Loucy (cell line): ENCODE data around the gene IL17D.

Experiments
- H2AFZ ChIP-seq: fragments of 200-600 bp; sonication (generic); 2 replicates; pipeline ENCODE4 v1.6.0; 2016; ENCODE audit warnings: antibody characterized with exemption, mild to moderate bottlenecking, low read length, moderate library complexity
- H3F3A ChIP-seq: fragments of 200-600 bp; 2 replicates; pipeline ENCODE4 v1.6.0; 2016; ENCODE audit warnings: antibody characterized with exemption, low read depth, mild to moderate bottlenecking
- H3K27me3 ChIP-seq: fragments of 200-600 bp; sonication (generic); 2 replicates; pipeline ENCODE4 v1.6.1; 2014; ENCODE audit warnings: low read length, mild to moderate bottlenecking; ENCODE audit not compliant: insufficient read depth, poor library complexity, severe bottlenecking
- H3K36me3 ChIP-seq: fragments of 200-600 bp; sonication (generic); 2 replicates; pipeline ENCODE4 v1.6.1; 2016; ENCODE audit warnings: low read length; ENCODE audit not compliant: insufficient read depth
- H3K4me1 ChIP-seq: fragments of 200-600 bp; sonication (generic); 2 replicates; pipeline ENCODE4 v1.5.1; 2014; ENCODE audit warnings: low read length, mild to moderate bottlenecking; ENCODE audit not compliant: insufficient read depth, poor library complexity, severe bottlenecking
- H3K4me2 ChIP-seq: fragments of 200-600 bp; sonication (generic); 2 replicates; pipeline ENCODE4 v1.6.0; 2014; ENCODE audit warnings: antibody characterized with exemption, low read length, low read depth, mild to moderate bottlenecking; ENCODE audit not compliant: poor library complexity, severe bottlenecking
- H3K4me3 ChIP-seq: fragments of 200-600 bp; sonication (generic); 2 replicates; pipeline ENCODE4 v1.5.1; 2014; ENCODE audit warnings: low read length, mild to moderate bottlenecking, mixed read lengths; ENCODE audit not compliant: poor library complexity, severe bottlenecking
- H3K79me2 ChIP-seq: fragments of 200-600 bp; sonication (generic); 2 replicates; pipeline ENCODE4 v1.6.1; 2014; ENCODE audit warnings: low read length; ENCODE audit not compliant: insufficient read depth
- H3K9ac ChIP-seq: fragments of 200-600 bp; sonication (generic); 2 replicates; pipeline ENCODE4 v1.6.0; 2014; ENCODE audit warnings: mild to moderate bottlenecking, low read depth, low read length, moderate library complexity; ENCODE audit not compliant: poor library complexity, severe bottlenecking
- H3K9me2 ChIP-seq: fragments of 200-600 bp; sonication (generic); replicated peaks from 2 replicates; pipeline ENCODE4 v1.6.1; 2016; ENCODE audit warnings: low read depth, low read length, mixed read lengths
- H3K9me3 ChIP-seq: fragments of 200-600 bp; sonication (generic); 2 replicates; pipeline ENCODE4 v1.6.1; 2014; ENCODE audit warnings: mild to moderate bottlenecking, antibody characterized with exemption, low read length, low read depth; ENCODE audit not compliant: insufficient read depth
- H4K20me1 ChIP-seq: fragments of 200-600 bp; sonication (generic); 2 replicates; pipeline ENCODE4 v1.6.0; 2014; ENCODE audit warnings: antibody characterized with exemption, low read length, mild to moderate bottlenecking; ENCODE audit not compliant: insufficient read depth, poor library complexity, severe bottlenecking
- EZH2phosphoT487 ChIP-seq: fragments of 200-600 bp; IDR thresholded peaks from 2 replicates; pipeline ENCODE4 v1.6.1; 2018; ENCODE audit warnings: antibody characterized with exemption, mild to moderate bottlenecking, moderate library complexity, borderline replicate concordance
- TF ChIP-seq, protein P1 (sequence below): fragments of 200-600 bp; sonication (generic); conservative IDR thresholded peaks from 2 replicates; pipeline ENCODE4 v1.5.1; 2014; ENCODE audit warnings: mild to moderate bottlenecking, antibody characterized with exemption, low read length

IL17D gene

DNA sequence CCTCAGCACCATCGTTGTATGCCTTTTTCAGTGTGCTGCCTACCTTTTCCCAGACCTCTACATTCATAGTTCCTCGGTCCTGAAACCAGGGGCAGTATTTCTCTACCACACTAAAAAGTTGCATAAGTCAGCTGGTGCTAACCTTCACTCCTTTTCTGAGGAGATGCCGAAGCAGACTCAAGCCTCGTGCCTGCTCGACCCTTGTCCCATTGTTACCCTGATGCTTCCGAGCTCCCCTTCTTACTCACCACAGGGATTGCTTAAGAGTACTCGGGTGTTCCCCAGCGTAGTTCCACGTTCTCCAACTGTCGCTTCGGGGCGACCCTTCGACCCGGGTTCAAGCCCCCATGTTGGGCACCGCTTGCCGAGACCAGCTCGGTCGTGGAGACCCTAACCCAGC lies 19.0 kb upstream of the IL17D start:
- H3K9ac ChIP-seq = no peak overlapping the region
- TF ChIP-seq, protein P1, sequence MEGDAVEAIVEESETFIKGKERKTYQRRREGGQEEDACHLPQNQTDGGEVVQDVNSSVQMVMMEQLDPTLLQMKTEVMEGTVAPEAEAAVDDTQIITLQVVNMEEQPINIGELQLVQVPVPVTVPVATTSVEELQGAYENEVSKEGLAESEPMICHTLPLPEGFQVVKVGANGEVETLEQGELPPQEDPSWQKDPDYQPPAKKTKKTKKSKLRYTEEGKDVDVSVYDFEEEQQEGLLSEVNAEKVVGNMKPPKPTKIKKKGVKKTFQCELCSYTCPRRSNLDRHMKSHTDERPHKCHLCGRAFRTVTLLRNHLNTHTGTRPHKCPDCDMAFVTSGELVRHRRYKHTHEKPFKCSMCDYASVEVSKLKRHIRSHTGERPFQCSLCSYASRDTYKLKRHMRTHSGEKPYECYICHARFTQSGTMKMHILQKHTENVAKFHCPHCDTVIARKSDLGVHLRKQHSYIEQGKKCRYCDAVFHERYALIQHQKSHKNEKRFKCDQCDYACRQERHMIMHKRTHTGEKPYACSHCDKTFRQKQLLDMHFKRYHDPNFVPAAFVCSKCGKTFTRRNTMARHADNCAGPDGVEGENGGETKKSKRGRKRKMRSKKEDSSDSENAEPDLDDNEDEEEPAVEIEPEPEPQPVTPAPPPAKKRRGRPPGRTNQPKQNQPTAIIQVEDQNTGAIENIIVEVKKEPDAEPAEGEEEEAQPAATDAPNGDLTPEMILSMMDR = no peak
- no peak for TF ChIP-seq EZH2phosphoT487

DNA sequence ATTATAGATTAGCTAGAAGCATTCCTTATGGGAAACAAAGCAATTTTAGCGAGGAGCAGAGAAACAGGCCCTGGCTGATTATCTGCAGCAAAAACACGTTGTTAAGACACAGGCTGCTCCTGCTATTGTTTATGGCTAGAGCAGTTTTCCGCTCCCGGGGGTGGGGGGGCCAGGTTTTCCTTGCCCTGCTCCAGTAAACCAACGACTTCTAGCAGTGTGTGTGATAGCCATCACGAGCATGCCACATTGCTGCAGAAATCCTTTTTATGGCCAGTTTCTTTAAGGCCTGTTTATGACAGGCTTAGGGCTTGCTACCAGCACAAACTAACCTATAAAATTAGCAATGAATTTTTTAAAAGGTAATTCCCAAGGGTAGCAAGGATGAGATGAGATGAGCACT lies 18.4 kb upstream of the IL17D start:
- no peaks in the 10 kb centered on the region for H3K27me3 ChIP-seq
- no peak overlapping the region for H3K4me2 ChIP-seq
- H4K20me1 ChIP-seq = no peaks in the 10 kb centered on the region
- no peak overlapping the region for H3K4me3 ChIP-seq
- H2AFZ ChIP-seq = no peak overlapping the region
- H3K9me3 ChIP-seq = no peaks in the 10 kb centered on the region
- no peaks in the 10 kb centered on the region for H3K79me2 ChIP-seq
- H3K9me2 ChIP-seq = no peaks in the 10 kb centered on the region
- no peak overlapping the region for H3K9ac ChIP-seq
- H3K36me3 ChIP-seq = no peaks in the 10 kb centered on the region
- TF ChIP-seq, protein P1 = no peak
- no peak for TF ChIP-seq EZH2phosphoT487
- H3K4me1 ChIP-seq = no peaks in the 10 kb centered on the region
- no peaks in the 10 kb centered on the region for H3F3A ChIP-seq

More for the DNA sequence above, 19.0 kb upstream of the IL17D start:
- no peaks in the 10 kb centered on the region for H3K4me1 ChIP-seq
- no peak overlapping the region for H3K4me3 ChIP-seq
- no peaks in the 10 kb centered on the region for H3K27me3 ChIP-seq
- H3K9me3 ChIP-seq = no peaks in the 10 kb centered on the region
- H3F3A ChIP-seq = no peaks in the 10 kb centered on the region
- H3K9me2 ChIP-seq = no peaks in the 10 kb centered on the region
- no peaks in the 10 kb centered on the region for H3K36me3 ChIP-seq
- H3K79me2 ChIP-seq = no peaks in the 10 kb centered on the region
- H4K20me1 ChIP-seq = no peaks in the 10 kb centered on the region
- no peak overlapping the region for H3K4me2 ChIP-seq
- H2AFZ ChIP-seq = no peak overlapping the region

DNA sequence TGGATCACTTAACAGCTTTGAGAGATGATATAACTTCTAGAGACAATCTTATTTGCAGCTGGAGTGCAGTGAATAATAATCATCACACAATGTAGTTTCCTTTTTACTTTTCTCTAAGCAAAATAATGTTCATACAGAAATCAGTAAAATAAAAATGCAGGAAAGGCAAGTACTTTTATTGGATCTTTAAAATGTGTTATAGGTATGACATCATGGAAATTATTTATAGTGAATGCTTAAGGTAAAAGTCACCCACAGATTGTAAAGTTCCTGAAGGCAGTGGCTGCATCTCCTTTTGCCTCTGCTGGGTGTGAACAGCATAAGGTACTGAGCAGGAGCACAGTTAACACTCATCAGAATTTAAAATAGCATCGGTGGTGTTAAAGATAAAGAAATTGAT lies 17.3 kb upstream of the IL17D start:
- TF ChIP-seq EZH2phosphoT487 = no peak
- TF ChIP-seq, protein P1 = no peak
- H3K27me3 ChIP-seq = no peaks in the 10 kb centered on the region
- H3K4me1 ChIP-seq = no peaks in the 10 kb centered on the region
- H3K4me3 ChIP-seq = no peak overlapping the region
- no peaks in the 10 kb centered on the region for H3K79me2 ChIP-seq
- no peak overlapping the region for H3K9ac ChIP-seq
- H2AFZ ChIP-seq = no peak overlapping the region
- no peaks in the 10 kb centered on the region for H3K9me2 ChIP-seq
- H3K36me3 ChIP-seq = no peaks in the 10 kb centered on the region
- no peak overlapping the region for H3K4me2 ChIP-seq
- no peaks in the 10 kb centered on the region for H3F3A ChIP-seq
- H3K9me3 ChIP-seq = no peaks in the 10 kb centered on the region
- H4K20me1 ChIP-seq = no peaks in the 10 kb centered on the region
